Daoy (cell line): Measurements from ENCODE around the gene MATCAP1. TPM values are rescaled to one million over a fixed set of nuclear protein-coding genes. Genes with fewer than 3 reads are reported as not detected.

Experiments used
- DNase-seq: peaks from one replicate; pipeline ENCODE4 v3.0.0-alpha.2; 2015; ENCODE audit warnings: low read depth
- total RNA-seq: library from RNA; depleted of rRNA; stranded (reverse); fragments of >200 nt; shearing (Covaris generic); gene quantifications from 2 replicates; pipeline ENCODE4 v1.2.3, GENCODE V29; 2014

MATCAP1 gene
- total RNA-seq, 1 experiment from 2014 or later, result 4.6 TPM

DNA sequence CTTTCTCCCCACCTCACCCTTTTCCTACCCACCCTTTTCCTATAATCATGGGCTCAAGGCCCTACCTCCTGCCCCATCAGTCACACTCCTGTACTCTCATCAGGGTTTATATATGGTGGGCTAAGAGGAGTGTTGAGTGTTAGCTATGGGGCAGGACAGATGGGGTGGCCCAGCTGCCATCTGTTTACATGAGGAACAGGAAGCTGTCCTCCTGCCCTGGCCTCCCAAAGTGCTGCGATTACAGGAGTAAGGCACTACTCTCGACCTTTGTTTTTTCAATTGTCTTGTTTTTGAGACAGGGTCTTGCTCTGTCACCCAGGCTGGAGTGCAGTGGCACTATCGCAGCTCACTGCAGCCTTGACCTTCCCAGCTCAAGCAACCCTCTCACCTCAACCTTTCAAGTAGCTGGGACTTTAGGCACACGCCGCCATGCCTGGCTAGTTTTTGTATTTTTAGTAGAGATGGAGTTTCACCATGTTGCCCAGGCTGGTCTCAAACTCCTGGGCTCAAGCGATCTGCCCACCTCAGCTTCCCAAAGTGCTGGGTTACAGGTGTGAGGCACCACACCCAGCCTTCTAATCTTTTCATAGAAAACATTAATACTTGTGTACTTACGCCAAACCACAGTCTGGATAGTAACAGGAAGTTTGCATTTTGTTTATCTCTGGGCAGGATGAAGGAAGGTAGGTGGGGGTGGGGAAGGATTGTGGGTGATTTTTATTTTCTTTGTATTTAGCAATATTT is 25.7 kb downstream of the MATCAP1 start:
- DNase-seq, result no peak

DNA sequence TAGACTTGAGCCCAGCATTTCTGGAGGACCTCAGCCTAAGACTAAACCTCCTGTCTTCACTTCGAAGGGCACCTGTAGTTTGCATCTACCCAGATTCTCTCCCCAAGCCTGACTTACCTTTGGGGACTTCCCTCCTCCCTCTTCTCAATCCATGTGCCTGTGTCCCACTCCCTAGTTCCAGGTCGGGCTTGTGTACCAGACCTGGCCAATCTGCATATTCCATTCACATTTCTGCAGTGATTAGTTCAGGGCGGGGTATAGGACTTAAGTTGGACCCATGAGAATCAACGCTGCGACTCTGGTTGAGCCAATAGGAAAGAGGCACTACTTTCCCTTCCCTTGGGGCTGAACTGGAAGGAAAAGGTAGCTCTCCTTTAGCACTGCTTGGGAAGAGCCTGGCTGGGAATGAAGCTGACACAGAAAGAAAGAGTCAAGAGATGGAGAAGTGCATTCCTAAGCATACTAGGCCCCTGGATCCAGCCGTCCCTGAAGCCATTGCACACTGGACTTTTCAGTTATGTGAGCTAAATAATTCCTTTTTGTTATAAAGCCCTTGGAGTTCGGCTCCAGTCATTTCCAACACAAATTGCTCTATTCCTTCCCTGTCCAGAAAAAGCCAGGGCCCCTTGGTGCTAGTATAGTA is 26.5 kb downstream of the MATCAP1 start:
- DNase-seq, result no peak

DNA sequence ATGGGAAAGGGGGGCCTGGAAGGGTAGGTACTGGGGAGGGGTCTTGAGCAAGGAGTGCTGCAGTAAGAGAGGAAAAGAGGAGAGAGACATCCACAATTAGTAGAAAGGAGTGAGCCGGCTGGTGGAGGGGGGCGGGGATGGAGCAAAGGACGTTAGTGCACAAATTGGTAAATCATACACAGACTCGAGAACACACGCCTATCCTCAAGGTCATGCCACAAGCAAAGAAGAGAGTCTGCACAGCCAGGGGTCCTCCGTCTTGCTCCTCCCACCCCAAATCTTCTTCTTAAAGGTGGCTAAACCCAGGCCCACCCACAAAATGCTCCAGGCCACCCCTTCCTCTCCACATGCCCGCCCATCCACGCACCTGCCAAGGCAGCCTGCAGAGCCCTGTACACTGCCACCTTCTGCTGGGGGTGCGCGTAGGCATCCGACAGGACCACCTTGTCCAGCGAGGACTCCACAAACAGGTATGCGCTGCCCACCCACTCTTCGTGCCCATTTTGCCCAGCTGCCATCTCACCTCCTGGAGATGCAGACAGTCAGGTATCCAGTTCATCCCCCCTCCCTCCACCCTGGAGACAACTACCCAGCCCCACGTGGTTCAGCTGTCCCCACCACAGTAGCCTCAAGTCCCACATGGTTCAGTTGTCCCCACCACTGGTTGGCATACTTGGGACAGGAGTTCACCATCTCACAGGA is 27.5 kb downstream of the MATCAP1 start:
- no peak for DNase-seq

DNA sequence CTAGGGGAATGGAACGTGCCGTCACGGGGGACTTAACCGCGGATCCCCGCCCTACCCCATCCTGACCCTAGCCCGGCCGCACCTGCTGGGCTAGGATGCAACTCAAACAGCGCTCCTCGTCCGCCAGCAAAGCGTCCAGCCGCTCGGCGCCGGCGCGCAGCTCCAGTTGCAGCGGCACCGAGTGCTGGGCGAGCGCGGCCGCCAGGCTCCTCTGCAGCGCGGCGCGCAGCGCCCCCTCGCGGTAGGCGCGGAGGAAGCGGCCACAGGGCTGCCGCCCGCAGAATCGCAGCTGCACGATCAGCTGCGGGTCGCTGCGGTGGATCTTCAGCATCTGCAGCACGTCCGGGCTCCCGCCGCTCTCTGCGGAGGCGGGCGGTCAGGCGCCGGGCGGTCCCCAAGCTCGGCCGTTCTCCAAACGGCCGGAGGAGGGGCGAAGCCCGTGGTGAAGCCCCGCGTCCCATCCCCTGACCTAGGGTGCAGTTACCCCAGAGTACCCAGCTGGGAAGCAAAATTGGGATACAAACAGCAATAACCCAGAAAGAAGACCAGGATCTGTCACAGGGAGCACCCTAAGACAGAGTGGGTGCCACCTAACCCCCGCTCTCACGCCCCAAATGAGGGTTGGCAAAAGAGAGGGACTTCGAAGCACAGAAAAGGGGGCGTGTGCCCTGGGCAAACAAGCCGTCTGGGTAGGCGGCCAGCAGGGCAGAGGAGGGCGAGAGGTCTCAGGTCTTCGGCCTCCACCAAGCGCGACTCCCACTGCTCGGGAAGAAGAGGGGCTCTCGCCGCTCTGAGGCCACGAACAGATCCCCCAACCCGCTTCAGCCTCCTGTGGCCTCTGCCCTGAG is 28.2 kb downstream of the MATCAP1 start:
- peak; percentile 75 for DNase-seq

DNA sequence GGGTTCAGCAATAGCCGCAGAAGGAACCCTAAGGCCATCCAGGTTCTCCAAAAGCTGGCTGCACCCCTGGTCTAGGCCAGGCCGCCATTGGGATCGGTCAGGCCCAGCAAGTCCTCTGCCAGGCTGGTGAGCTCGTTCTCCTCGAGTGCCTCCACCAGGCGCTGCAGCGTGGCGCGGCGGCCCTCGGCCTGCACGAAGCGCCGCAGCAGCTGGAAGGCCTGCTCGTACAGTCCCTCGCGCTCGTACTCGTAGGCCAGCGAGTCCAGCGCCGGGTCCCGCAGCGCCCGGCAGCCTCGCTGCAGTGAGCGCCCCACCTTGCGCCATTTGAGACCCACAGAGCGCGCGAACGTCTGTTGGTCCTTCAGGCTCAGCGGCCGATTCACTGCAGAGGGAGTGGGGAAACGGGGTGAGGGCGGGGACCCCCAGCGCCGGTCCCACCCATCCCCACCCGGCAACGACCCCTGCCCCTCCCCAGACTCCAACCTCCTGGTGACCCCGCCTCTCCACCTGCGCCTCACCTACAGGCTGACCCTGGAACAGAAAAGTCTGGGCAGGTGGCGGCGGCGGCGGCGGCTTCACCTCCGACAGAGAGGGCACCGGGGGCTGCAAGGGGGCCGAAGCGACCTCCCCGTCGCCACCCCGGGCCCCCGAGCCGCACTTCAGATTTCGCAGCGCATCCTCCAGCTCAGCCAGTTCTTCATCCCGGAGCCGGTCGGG is 29.0 kb downstream of the MATCAP1 start:
- DNase-seq, result no peak

- no peak for DNase-seq
Measured at GRCh38 chr16:67151431-67152097, 32.2 kb downstream of the MATCAP1 start.

- DNase-seq, result peak; percentile 78
Measured at GRCh38 chr16:67150833-67151396, 32.8 kb downstream of the MATCAP1 start, which contains the start of gene B3GNT9. Gene B3GNT9 (minus strand): TSS chr16:67150998. CDS start chr16:67150485, 513 bp downstream.

- no peak for DNase-seq
Measured at GRCh38 chr16:67150047-67150832, 33.5 kb downstream of the MATCAP1 start.

- DNase-seq, result no peak
Measured at GRCh38 chr16:67149276-67150046, 34.3 kb downstream of the MATCAP1 start.

DNA sequence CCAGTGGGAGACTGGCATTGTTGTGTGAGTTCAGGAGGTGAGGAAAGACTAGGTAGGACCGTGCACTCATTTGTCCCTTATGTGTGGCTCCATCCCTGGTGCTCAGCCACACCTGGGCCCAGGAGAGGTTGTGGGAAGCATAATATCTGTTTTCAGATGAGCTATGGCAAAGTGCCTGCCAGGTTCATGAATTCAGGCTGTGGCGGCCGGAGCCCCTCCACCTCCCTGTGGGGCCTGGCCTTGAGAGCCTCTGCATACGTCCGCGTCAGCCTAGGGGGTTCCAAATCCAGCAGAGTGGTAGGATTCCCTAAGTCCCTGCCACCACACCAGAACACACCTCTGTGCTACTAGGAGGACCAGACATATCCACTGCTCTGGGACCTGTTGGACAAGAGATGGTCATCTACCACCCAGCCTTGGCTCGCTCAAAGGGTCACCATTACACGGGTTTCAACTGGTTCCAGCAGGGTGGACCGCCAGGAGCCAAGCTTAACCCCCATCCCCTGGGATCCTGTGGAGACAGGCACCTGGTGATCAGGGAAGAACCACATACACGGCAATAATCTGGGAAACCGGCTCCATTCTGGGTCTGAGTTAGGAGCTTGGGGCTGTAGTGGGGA is 35.0 kb downstream of the MATCAP1 start:
- DNase-seq, result no peak

DNA sequence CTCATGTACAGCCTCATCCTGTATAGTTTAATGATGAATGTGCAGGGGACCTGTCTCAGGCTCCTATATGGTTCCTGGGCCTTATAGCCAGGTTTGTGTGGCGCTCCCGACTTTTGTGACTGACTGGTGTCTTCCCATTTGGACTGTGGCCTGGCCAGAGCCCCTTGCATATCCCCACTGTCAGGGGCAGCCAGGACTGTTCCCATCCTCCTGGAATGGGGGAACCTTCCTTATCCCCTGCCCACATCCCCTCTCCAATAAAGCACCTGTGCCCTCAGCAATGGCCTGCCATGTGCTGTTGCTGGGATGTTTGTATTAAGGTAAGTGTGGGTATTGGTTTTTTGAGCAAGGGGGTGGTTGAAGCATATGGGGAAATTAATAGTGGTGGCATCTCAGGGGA is 35.5 kb downstream of the MATCAP1 start:
- DNase-seq, result no peak

- no peak for DNase-seq
Measured at GRCh38 chr16:67147437-67148140, 36.2 kb downstream of the MATCAP1 start.

DNA sequence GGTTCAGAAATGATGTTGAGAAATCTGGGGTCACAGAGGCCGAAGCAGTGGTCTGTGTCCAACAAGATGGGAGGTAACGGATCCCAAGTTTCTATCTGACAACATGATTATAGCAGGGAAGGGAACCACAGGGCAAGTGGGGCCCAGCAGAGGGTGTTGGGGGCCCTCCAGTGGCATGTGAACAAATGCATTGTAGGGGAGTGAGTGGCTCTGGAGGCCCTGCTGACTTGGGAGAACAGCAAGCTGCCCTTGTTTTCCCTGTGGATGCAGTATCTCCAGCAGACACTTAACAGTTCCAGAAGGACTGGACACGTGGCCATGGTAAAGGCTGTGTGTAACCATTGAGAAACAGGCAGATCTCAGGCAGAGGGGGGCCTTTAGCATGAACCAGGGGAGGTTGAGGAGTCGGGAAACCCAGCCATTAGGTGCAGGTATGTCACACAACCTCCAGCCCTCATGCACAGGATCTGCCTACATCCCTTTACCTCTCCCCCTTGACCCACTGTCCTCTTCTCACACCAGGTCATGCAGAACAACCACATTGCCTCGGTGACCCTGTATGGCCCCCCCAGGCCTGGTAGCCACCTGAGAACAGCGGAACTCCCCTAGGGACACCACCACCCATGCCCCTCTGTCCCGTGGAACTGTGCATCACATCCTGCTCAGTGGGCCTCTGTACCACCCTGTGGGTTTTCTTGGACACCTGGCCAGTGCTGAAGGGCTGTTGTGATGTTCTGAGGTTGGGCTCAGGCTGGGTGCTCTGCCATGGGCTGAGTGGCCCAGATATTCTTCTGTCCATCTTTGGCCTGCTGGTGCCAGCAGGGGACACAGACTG is 37.0 kb downstream of the MATCAP1 start:
- DNase-seq, result no peak

DNA sequence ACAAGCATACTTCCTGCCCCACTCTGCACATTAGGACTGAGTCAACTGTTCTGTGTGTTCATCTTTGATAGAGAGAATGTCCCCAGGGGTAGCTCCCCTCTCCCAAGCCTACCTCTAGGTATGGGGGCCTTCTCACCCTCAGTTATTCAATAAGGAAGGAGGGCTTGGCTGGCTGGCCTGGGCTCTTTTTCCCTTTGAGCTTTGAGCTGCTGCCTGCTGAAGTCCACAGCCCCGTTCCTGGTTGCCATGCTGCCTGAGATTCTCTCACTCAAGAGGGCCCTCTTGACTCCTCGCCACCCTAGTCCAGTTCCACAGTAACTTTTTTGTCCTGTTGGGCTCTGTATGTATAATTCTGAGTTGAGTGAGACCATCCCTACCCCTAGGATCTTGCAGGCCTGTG is 38.0 kb downstream of the MATCAP1 start:
- no peak for DNase-seq

- no peak for DNase-seq
Measured at GRCh38 chr16:67144943-67145342, 38.8 kb downstream of the MATCAP1 start.

- DNase-seq, result no peak
Measured at GRCh38 chr16:67142342-67142741, 41.4 kb downstream of the MATCAP1 start.

DNA sequence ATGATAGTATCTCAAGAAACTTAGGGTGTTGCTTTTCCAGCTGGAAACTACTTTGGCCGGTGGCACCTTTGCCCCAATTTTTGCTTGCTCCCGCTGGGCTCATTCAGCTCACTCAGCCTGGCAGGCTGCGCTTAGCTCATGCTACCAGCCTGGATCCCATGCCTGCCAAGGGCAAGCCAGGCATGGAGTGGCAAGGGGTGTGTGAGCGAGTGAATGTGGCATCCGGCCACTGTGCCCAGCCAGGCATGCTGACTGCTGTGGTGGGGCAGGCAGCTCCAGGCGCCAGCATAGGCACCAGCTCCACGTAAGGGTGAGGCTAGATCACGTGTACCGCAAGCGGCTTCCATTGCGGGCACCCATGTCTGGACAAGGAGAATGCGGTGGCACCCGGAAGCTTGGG is 42.4 kb downstream of the MATCAP1 start:
- DNase-seq, result no peak
